IPS-18a (cell line): Measurements from ENCODE around the gene NHEJ1.
"Not testable (repeated sequence)": the region's sequence is repeated elsewhere in the genome, so short reads cannot be mapped to it uniquely, and the experiment has no call there.

Experiments
- H3K27ac ChIP-seq: one replicate; pipeline ENCODE4 v1.5.1; 2013; ENCODE audit warnings: low read length
- H3K27me3 ChIP-seq: one replicate; pipeline ENCODE4 v1.6.1; 2013; ENCODE audit warnings: mild to moderate bottlenecking, low read length; ENCODE audit not compliant: control insufficient read depth, insufficient read depth
- H3K36me3 ChIP-seq: one replicate; pipeline ENCODE4 v1.6.1; 2013; ENCODE audit warnings: low read depth, low read length; ENCODE audit not compliant: control insufficient read depth
- H3K4me1 ChIP-seq: one replicate; pipeline ENCODE4 v1.6.1; 2013; ENCODE audit warnings: low read depth, low read length; ENCODE audit not compliant: control insufficient read depth
- H3K4me3 ChIP-seq: one replicate; pipeline ENCODE4 v1.5.1; 2013; ENCODE audit warnings: low read length
- H3K9ac ChIP-seq: one replicate; pipeline ENCODE4 v1.6.1; 2013; ENCODE audit warnings: mild to moderate bottlenecking, low read length, moderate library complexity
- H3K9me3 ChIP-seq: one replicate; pipeline ENCODE4 v1.6.1; 2013; ENCODE audit warnings: low read depth, low read length; ENCODE audit not compliant: control insufficient read depth

Gene NHEJ1

DNA sequence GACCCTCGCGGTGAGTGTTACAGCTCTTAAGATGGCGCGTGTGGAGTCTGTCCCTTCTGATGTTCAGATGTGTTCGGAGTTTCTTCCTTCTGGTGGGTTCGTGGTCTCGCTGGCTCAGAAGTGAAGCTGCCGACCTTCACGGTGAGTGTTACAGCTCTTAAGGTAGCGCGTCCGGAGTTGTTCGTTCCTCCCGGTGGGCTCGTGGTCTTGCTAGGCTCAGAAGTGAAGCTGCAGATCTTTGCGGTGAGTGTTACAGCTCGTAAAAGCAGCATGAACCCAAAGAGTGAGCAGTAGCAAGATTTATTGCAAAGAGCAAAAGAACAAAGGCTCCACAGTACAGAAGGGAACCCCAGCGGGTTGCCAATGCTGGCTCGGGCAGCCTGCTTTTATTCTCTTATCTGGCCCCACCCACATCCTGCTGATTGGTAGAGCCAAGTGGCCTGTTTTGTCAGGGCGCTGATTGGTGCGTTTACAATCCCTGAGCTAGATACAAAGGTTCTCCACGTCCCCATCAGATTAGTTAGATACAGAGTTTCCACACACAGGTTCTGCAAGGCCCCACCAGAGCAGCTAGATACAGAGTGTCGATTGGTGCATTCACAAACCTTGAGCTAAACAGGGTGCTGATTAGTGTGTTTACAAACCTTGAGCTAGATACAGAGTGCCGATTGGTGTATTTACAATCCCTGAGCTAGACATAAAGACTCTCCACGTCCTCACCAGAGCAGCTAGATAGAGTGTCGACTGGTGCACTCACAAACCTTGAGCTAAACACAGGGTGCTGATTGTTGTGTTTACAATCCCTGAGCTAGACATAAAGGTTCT is 40.1 kb upstream of the NHEJ1 start:
- not testable (repeated sequence) for H3K9ac ChIP-seq, H3K27me3 ChIP-seq, H3K4me3 ChIP-seq, H3K36me3 ChIP-seq, H3K4me1 ChIP-seq, H3K9me3 ChIP-seq, H3K27ac ChIP-seq

DNA sequence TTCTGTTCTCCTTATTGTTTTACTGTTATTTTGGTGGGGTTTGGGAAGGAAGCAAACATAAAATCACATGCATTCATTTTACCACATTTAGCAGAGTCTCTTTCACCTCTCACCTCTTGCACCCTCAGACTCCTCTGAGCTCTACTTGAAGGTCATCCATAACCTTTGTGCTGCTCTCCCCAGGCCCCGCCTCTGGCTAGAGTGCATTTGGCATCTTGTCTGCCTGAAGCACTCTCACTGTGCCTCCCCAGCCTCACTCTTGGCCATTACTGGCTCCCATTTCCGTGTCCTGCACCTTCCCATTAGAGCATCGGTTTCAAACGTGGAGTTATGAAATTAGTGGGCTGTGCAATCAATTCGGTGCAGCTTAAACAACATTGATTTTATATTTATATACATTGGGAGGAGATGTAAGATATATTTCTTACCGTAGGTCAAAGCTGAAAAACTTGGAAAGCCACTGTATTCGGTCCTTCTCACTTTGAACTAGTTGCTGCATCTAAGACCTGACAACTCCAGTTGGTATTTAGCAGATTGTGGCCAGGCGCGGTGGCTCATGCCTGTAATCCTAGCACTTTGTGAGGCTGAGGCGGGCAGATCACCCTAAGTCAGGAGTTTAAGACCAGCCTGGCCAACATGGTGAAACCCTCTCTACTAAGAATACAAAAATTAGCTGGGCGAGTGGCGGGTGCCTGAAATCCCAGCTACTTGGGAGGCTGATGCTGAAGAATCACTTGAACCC is 39.0 kb upstream of the NHEJ1 start:
- Histone ChIP-seq H3K4me1 (no peaks in the 10 kb centered on the region), H3K9me3 (no peaks in the 10 kb centered on the region), H3K4me3 (no peak overlapping the region), H3K27me3 (no peaks in the 10 kb centered on the region), H3K9ac (no peak overlapping the region), H3K27ac (no peak overlapping the region), H3K36me3 (no peaks in the 10 kb centered on the region)

DNA sequence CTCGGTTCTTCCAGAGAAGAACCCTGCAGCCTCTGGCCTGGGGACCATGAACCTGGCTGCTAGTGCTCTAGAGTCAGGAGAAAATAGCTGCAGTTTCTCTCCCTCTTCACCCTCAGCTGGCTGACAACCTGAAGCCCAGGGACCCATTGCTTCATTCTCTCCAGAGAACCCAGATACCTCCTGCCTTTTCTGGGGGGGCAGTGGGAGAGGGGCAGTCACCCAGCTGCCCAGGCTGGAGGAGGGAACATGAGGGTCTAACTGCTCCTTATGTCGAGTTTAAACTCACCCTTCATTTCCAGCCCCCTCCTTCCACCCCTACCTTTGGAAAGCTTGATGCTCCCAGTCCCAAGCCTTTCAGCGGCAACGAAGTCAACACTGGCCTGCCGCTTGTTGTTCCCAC is 38.4 kb upstream of the NHEJ1 start:
- Histone ChIP-seq H3K4me3 (no peak overlapping the region), H3K9ac (no peak overlapping the region), H3K4me1 (no peaks in the 10 kb centered on the region), H3K9me3 (no peaks in the 10 kb centered on the region), H3K36me3 (no peaks in the 10 kb centered on the region), H3K27me3 (no peaks in the 10 kb centered on the region), H3K27ac (no peak overlapping the region)

DNA sequence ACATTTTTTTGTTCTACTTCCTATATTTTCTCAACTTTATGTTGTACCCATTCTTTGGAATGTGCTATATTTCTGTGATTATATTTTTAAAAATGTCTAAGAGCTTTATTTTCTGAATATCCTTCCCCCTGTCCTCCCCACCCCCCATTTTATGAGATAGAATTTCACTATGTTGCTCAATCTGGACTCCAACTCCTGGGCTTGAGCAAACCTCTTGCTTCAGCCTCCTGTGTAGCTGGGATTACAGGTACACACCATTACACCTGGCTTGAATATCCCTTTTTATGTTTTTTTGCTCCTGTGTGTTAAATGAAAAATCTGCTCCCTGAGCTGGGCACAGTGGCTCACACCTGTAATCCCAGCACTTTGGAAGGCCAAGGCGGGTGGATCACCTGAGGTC is 36.8 kb upstream of the NHEJ1 start:
- no peaks in the 10 kb centered on the region for H3K27me3 ChIP-seq
- H3K9me3 ChIP-seq: no peaks in the 10 kb centered on the region
- no peak overlapping the region for H3K4me3 ChIP-seq
- no peaks in the 10 kb centered on the region for H3K36me3 ChIP-seq
- no peaks in the 10 kb centered on the region for H3K4me1 ChIP-seq
- no peak overlapping the region for H3K9ac ChIP-seq
- no peak overlapping the region for H3K27ac ChIP-seq

DNA sequence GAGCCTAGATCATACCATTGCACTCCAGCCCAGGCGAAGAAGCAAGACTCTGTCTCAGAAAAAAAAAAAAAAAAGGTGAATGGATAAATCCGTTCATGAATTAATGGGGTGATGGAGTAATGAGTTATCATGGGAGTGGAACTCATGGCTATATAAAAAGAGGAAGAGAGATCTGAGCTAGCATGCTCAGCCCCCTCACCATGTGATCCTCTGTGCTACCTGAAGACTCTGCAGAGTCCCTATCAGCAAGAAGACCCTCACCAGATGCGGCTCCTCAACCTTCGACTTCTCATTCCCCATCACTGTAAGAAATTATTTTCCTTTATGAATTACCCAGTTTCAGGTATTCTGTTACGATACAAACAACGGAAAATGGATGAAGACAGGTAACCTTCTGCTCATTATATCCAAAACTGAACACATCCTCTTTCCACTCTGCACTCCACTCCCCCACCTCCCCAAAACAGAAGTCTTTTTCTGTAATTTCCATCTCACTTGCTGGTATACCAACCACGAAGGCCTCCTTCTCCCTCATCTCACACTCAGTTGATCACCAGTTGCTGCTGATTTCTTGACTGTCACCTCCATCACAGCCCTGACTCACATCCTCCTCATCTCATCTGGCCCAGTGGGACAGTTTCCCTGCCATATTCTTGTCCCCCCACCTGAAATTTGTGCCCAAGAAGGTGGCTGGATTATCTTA is 26.3 kb upstream of the NHEJ1 start:
- H3K9ac ChIP-seq: no peak overlapping the region
- peaks cover 11% of the 10 kb centered on the region for H3K36me3 ChIP-seq
- no peak overlapping the region for H3K27ac ChIP-seq
- no peaks in the 10 kb centered on the region for H3K9me3 ChIP-seq
- H3K4me1 ChIP-seq: no peaks in the 10 kb centered on the region
- no peaks in the 10 kb centered on the region for H3K27me3 ChIP-seq
- H3K4me3 ChIP-seq: no peak overlapping the region

DNA sequence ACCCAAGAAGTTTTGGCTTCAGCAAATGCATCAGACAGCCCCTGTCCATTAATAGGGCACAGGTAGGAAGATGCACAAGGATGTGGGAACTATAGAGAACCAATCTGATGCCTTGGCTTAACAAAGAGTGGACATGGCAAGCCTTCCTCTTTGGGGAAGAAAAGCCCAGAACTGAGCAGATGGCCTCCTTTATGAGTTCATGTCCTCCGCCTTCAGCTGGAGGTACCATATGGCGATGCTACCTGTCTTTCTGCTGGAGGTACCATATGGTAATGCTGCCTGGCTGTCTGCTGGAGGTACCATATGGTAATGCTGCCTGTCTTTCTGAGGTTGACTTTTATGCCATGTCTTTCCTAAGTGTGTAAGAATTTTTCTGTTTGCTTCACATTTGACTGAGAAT is 23.5 kb upstream of the NHEJ1 start:
- no peak overlapping the region for H3K4me3 ChIP-seq
- no peak overlapping the region for H3K27ac ChIP-seq
- H3K9me3 ChIP-seq: no peaks in the 10 kb centered on the region
- H3K4me1 ChIP-seq: peaks cover 1% of the 10 kb centered on the region
- H3K9ac ChIP-seq: no peak overlapping the region
- H3K36me3 ChIP-seq: peaks cover 29% of the 10 kb centered on the region
- H3K27me3 ChIP-seq: no peaks in the 10 kb centered on the region

DNA sequence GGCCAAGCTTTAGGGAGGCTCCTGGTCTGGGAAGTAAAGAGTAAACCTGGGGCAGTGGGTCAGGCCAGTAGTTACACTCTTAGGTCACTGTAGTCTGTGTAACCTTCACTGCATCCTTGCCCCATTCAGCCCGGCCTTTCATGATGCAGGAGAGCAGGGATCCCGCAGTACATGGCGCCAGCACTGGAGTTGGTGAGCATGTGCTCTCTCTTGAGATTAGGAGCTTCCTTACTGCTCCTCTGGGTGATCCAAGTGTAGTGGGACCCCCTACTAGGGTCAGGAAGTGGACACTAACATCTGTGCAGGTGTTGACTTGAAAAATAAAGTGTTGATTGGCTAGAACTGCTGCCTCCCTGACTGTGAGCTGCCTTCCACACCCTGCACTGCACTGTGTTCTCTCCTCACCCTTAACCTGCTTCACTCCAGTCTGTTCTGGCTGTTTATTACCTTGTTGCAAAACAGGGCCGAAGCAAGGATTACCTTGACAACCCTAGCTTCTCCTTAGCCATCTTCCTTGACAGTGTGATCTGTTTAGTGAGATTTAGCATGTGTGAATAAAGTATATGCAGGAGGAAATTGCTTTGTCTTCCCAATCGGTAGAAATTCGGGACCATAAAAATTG is 22.6 kb upstream of the NHEJ1 start:
- Histone ChIP-seq H3K36me3 (peaks cover 29% of the 10 kb centered on the region), H3K9me3 (no peaks in the 10 kb centered on the region), H3K9ac (no peak overlapping the region), H3K4me1 (peaks cover 5% of the 10 kb centered on the region), H3K4me3 (no peak overlapping the region), H3K27ac (no peak overlapping the region), H3K27me3 (no peaks in the 10 kb centered on the region)

DNA sequence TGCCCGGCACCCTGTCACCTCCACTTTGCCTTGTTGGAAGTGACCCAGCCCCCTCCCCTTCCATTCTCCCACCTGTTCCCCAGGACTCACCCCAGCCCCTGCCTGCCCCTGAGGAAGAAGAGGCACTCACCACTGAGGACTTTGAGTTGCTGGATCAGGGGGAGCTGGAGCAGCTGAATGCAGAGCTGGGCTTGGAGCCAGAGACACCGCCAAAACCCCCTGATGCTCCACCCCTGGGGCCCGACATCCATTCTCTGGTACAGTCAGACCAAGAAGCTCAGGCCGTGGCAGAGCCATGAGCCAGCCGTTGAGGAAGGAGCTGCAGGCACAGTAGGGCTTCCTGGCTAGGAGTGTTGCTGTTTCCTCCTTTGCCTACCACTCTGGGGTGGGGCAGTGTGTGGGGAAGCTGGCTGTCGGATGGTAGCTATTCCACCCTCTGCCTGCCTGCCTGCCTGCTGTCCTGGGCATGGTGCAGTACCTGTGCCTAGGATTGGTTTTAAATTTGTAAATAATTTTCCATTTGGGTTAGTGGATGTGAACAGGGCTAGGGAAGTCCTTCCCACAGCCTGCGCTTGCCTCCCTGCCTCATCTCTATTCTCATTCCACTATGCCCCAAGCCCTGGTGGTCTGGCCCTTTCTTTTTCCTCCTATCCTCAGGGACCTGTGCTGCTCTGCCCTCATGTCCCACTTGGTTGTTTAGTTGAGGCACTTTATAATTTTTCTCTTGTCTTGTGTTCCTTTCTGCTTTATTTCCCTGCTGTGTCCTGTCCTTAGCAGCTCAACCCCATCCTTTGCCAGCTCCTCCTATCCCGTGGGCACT is 21.9 kb upstream of the NHEJ1 start:
- no peak overlapping the region for H3K4me3 ChIP-seq
- H3K27me3 ChIP-seq: no peaks in the 10 kb centered on the region
- H3K36me3 ChIP-seq: peaks cover 29% of the 10 kb centered on the region
- H3K27ac ChIP-seq: no peak overlapping the region
- no peaks in the 10 kb centered on the region for H3K9me3 ChIP-seq
- H3K4me1 ChIP-seq: peaks cover 5% of the 10 kb centered on the region
- no peak overlapping the region for H3K9ac ChIP-seq

DNA sequence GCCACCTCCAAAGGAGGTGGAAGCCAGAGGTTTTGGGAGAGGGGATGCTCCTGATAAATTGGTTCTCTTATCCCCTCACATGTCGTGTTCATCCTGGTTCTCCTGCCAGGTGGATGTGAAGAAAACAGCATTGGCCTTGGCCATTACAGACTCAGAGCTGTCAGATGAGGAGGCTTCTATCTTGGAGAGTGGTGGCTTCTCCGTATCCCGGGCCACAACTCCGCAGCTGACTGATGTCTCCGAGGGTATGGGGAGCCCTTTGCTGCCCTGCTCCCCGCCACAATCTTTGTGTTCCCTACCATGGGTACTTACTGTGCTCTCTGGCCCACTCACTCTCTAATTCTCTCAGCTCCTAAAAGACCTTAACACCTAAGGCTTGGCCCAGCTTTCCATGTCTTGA is 20.9 kb upstream of the NHEJ1 start:
- Histone ChIP-seq H3K4me1 (peaks cover 5% of the 10 kb centered on the region), H3K4me3 (no peak overlapping the region), H3K36me3 (peaks cover 29% of the 10 kb centered on the region), H3K27me3 (no peaks in the 10 kb centered on the region), H3K27ac (no peak overlapping the region), H3K9me3 (no peaks in the 10 kb centered on the region), H3K9ac (no peak overlapping the region)

DNA sequence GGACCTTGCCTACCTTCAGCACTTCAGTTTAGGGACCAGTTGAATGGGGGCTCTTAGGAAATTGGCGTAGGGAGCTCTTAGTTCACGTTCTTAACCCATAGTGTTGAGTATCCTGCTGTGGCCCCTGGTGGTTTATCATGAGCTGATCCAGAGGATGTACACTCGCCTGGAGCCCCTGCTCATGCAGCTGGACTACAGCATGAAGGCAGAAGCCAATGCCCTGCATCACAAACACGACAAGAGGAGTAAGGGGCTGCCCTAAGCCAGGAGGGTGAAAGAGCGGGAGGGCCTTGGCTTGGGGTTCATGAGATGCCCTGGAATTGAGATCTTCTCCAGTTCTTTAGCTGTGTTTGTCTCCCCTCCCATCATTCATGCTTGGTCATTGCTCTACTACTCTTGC is 20.3 kb upstream of the NHEJ1 start:
- H3K4me3 ChIP-seq: no peak overlapping the region
- H3K9me3 ChIP-seq: no peaks in the 10 kb centered on the region
- H3K27ac ChIP-seq: no peak overlapping the region
- H3K27me3 ChIP-seq: no peaks in the 10 kb centered on the region
- no peak overlapping the region for H3K9ac ChIP-seq
- H3K4me1 ChIP-seq: peaks cover 5% of the 10 kb centered on the region
- H3K36me3 ChIP-seq: peaks cover 29% of the 10 kb centered on the region
